Activated CD4-positive, alpha-beta T cell treated with anti-CD3 and anti-CD28 coated beads for 4 hours (primary cell): ENCODE measurements around the gene AASDH.
"Not testable (repeated sequence)": the region's sequence is repeated elsewhere in the genome, so short reads cannot be mapped to it uniquely, and the experiment has no call there.

Experiments
- DNase-seq, 2 donors: peaks; one replicate each; pipeline ENCODE4 v3.0.0-alpha.2; 2020

The AASDH gene

GRCh38 chr4:56400560-56400959, 13.3 kb upstream of the AASDH start:
- no peak for DNase-seq

GRCh38 chr4:56391270-56391669, 4.0 kb upstream of the AASDH start:
- no peak for DNase-seq

GRCh38 chr4:56389558-56389957, 2.3 kb upstream of the AASDH start:
- DNase-seq = no peak

- DNase-seq = no peak
Measured at GRCh38 chr4:56388306-56388705, 1.0 kb upstream of the AASDH start.

GRCh38 chr4:56386091-56386490, 1.2 kb downstream of the AASDH start:
- DNase-seq = no peak

GRCh38 chr4:56375458-56375857, 11.8 kb downstream of the AASDH start:
- no peak for DNase-seq

- no peak for DNase-seq
Measured at GRCh38 chr4:56374956-56375355, 12.3 kb downstream of the AASDH start.

- no peak for DNase-seq
Measured at GRCh38 chr4:56372774-56373173, 14.5 kb downstream of the AASDH start.

- DNase-seq = no peak
Measured at GRCh38 chr4:56371426-56372220, 15.7 kb downstream of the AASDH start.

GRCh38 chr4:56370377-56370776, 16.9 kb downstream of the AASDH start:
- no peak for DNase-seq

- DNase-seq = not testable (repeated sequence)
Measured at GRCh38 chr4:56362981-56363380, 24.3 kb downstream of the AASDH start.

GRCh38 chr4:56360071-56360470, 27.2 kb downstream of the AASDH start:
- no peak for DNase-seq

- no peak for DNase-seq
Measured at GRCh38 chr4:56356650-56357049, 30.6 kb downstream of the AASDH start.

GRCh38 chr4:56348576-56348975, 38.7 kb downstream of the AASDH start:
- no peak for DNase-seq

GRCh38 chr4:56345458-56345857, 41.8 kb downstream of the AASDH start:
- DNase-seq = no peak

GRCh38 chr4:56342746-56343145, 44.5 kb downstream of the AASDH start:
- no peak for DNase-seq

- DNase-seq = no peak
Measured at GRCh38 chr4:56330691-56331090, 56.6 kb downstream of the AASDH start.

- no peak for DNase-seq
Measured at GRCh38 chr4:56326363-56326762, 60.9 kb downstream of the AASDH start.

GRCh38 chr4:56324011-56324610, 63.2 kb downstream of the AASDH start:
- DNase-seq = no peak

- DNase-seq = no peak
Measured at GRCh38 chr4:56323327-56323726, 64.0 kb downstream of the AASDH start.

- DNase-seq = no peak
Measured at GRCh38 chr4:56321251-56321650, 66.0 kb downstream of the AASDH start.

- DNase-seq = no peak
Measured at GRCh38 chr4:56320293-56320692, 67.0 kb downstream of the AASDH start.

GRCh38 chr4:56318555-56318954, 68.7 kb downstream of the AASDH start:
- no peak for DNase-seq

- no peak for DNase-seq
Measured at GRCh38 chr4:56317749-56318148, 69.5 kb downstream of the AASDH start.
